GM12864 (cell line): ENCODE measurements around the gene ZSWIM1.
A peak's percentile ranks its signal among the peaks of the same experiment; 100 is the strongest.

Experiments used
- DNase-seq: peaks from one replicate; pipeline ENCODE4 v3.0.0-alpha.2; 2011; ENCODE audit warnings: low read depth
- H3K4me3 ChIP-seq: 2 replicates; pipeline ENCODE4 v1.5.1; 2011; ENCODE audit warnings: mild to moderate bottlenecking, low read depth, low read length, control low read depth
- CTCF ChIP-seq: IDR thresholded peaks from 2 replicates; pipeline ENCODE4 v1.5.1; 2011; ENCODE audit warnings: low read depth, mild to moderate bottlenecking, moderate library complexity, low read length, control low read depth, inconsistent platforms; ENCODE audit errors: missing control alignments

The ZSWIM1 gene

GRCh38 chr20:45853484-45853883 lies 27.5 kb upstream of the ZSWIM1 start:
- no peak overlapping the region for H3K4me3 ChIP-seq
- no peak for DNase-seq
- TF ChIP-seq CTCF = no peak

GRCh38 chr20:45857114-45857881 lies 23.7 kb upstream of the ZSWIM1 start, which contains the start of the genes ACOT8 and ZSWIM3:
TSS of gene ACOT8 (minus strand) at chr20:45857392. CDS start at chr20:45857315, 77 bp downstream.
TSS of gene ZSWIM3 (plus strand) at chr20:45857614. CDS start at chr20:45857826, 212 bp downstream.
- DNase-seq = peak; percentile 100
- no peak for TF ChIP-seq CTCF
- peak within 1 kb of the TSS; percentile 97 for H3K4me3 ChIP-seq

GRCh38 chr20:45857882-45858216 lies 23.2 kb upstream of the ZSWIM1 start:
- no peak for TF ChIP-seq CTCF
- peak; percentile 15 for DNase-seq
- peak overlapping the region; percentile 97 for H3K4me3 ChIP-seq

- H3K4me3 ChIP-seq = no peak overlapping the region
- TF ChIP-seq CTCF = no peak
- DNase-seq = no peak
Observed at GRCh38 chr20:45859916-45860315, 21.1 kb upstream of the ZSWIM1 start.

- no peak for TF ChIP-seq CTCF
- H3K4me3 ChIP-seq = no peak overlapping the region
- no peak for DNase-seq
Observed at GRCh38 chr20:45860560-45861220, 20.3 kb upstream of the ZSWIM1 start.

- no peak for DNase-seq
- no peak for TF ChIP-seq CTCF
- no peak overlapping the region for H3K4me3 ChIP-seq
Observed at GRCh38 chr20:45861221-45862075, 19.6 kb upstream of the ZSWIM1 start.
